Peyer's patch (tissue), 4 donors: Measurements from ENCODE around the gene GPR152. TPM values are rescaled to one million over a fixed set of nuclear protein-coding genes. Genes with fewer than 3 reads are reported as not detected.

Source experiments
- DNase-seq, 3 donors: peaks; one replicate each; pipeline ENCODE4 v3.0.0-alpha.2; 2017 to 2019
- H3K27ac ChIP-seq, 4 donors: fragments of 200-600 bp; sonication (generic); one replicate each; pipeline ENCODE4 v1.5.1; 2016 to 2019
- H3K27me3 ChIP-seq, 2 donors: fragments of 200-600 bp; sonication (generic); one replicate each; pipeline ENCODE4 v1.5.1; 2019
- H3K36me3 ChIP-seq, 3 donors: fragments of 200-600 bp; sonication (generic); one replicate each; pipeline ENCODE4 v1.5.1; 2016 to 2019
- H3K4me1 ChIP-seq, 4 donors: fragments of 200-600 bp; sonication (generic); one replicate each; pipeline ENCODE4 v1.5.1; 2016 to 2019
- H3K4me3 ChIP-seq, 4 donors: fragments of 200-600 bp; sonication (generic); 1 replicate in 3 of 4; 2 replicates in 1 of 4; pipeline ENCODE4 v1.5.1; 2016 to 2019; ENCODE audit warnings: mild to moderate bottlenecking in 1 of 4
- H3K9me3 ChIP-seq, 4 donors: fragments of 200-600 bp; sonication (generic); one replicate each; pipeline ENCODE4 v1.5.1; 2016 to 2019; ENCODE audit warnings: mild to moderate bottlenecking in 1 of 4
- CTCF ChIP-seq, 6 experiments: fragments of 450-650 bp in 4 of 6; fragments of 200-600 bp in 2 of 6; sonication (generic) in 1 of 6; IDR thresholded peaks; one replicate each; pipeline ENCODE4 v1.5.1; 2017 to 2019; ENCODE audit warnings: antibody characterized with exemption in 6 of 6, mild to moderate bottlenecking in 3 of 6, moderate library complexity in 1 of 6
- POLR2A ChIP-seq, 2 donors: fragments of 450-650 bp; IDR thresholded peaks; one replicate each; pipeline ENCODE4 v1.5.1; 2017; ENCODE audit warnings: antibody characterized with exemption in 2 of 2, mild to moderate bottlenecking in 2 of 2, moderate library complexity in 2 of 2
- total RNA-seq, 4 donors: library from RNA; depleted of rRNA; stranded (reverse); fragments of >200 nt; gene quantifications; one replicate each; pipeline ENCODE4 v1.1.0, GENCODE V29; 2016

The GPR152 gene
- total RNA-seq, 4 donors from 2014 or later, result not detected

- no peak for DNase-seq
- no peaks in the 10 kb centered on the region for H3K36me3 ChIP-seq
- peaks cover 0 to 34% (median 28%) of the 10 kb centered on the region in 4 donors for H3K4me1 ChIP-seq
- H3K27ac ChIP-seq, result no peak overlapping the region
- TF ChIP-seq CTCF (IDR thresholded peaks at IDR 0.05) (no peak), POLR2A (IDR thresholded peaks at IDR 0.05) (no peak)
- H3K4me3 ChIP-seq, result no peak overlapping the region
- no peaks in the 10 kb centered on the region for H3K9me3 ChIP-seq
- H3K27me3 ChIP-seq, result no peaks in the 10 kb centered on the region
Measured at GRCh38 chr11:67448220-67448609, 4.3 kb downstream of the GPR152 start.

GRCh38 chr11:67445515-67445914 is 7.0 kb downstream of the GPR152 start:
- Histone ChIP-seq H3K4me3 (no peak overlapping the region), H3K27ac (peak overlapping the region in 3 of 4 donors; percentile 43 to 99 (median 58)), H3K27me3 (no peaks in the 10 kb centered on the region), H3K9me3 (no peaks in the 10 kb centered on the region), H3K36me3 (peaks cover 0 to 15% (median 0%) of the 10 kb centered on the region in 3 donors), H3K4me1 (peaks cover 0 to 50% (median 46%) of the 10 kb centered on the region in 4 donors)
- DNase-seq, result no peak
- TF ChIP-seq POLR2A (IDR thresholded peaks at IDR 0.05), result no peak
- TF ChIP-seq CTCF (IDR thresholded peaks at IDR 0.05), result no peak

- no peaks in the 10 kb centered on the region for H3K27me3 ChIP-seq
- DNase-seq, result no peak
- TF ChIP-seq POLR2A (IDR thresholded peaks at IDR 0.05), result no peak
- no peak for TF ChIP-seq CTCF (IDR thresholded peaks at IDR 0.05)
- H3K27ac ChIP-seq, result peak overlapping the region; percentile 88 to 99 (median 96)
- H3K4me1 ChIP-seq, result peaks cover 0 to 59% (median 51%) of the 10 kb centered on the region in 4 donors
- peaks cover 0 to 43% (median 0%) of the 10 kb centered on the region in 3 donors for H3K36me3 ChIP-seq
- no peaks in the 10 kb centered on the region for H3K9me3 ChIP-seq
- peak overlapping the region; percentile 49 to 95 (median 72) for H3K4me3 ChIP-seq
Measured at GRCh38 chr11:67442504-67443404, 9.8 kb downstream of the GPR152 start.

DNA sequence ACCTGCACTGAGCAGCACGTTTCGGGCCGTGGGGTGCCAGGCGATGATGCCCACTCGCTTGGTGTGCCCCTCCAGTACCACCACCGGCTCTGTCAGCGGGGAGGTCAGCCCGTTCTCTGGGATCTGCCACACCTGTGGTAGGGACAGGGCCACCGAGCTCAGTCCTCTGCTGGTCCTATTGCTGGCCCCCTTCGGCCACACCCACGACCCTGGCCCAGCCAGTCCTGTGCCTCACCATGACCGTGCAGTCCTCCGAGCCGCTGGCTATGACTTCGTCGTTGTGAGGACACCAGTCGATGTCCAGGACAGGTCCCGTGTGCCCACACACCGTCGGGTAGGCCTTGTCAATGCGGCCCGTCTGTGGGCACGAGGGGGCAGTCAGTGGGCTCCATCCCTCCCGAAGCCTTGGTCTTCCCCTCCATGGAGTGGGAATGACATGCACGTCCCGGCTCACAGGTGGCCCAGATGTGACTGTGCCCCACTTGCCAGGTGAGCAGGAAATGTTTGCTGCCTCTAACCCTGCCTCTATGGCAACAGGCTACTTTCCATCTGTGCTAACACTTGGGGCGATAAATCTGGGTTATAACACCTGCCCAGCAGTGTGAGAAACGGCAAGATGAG is 10.7 kb downstream of the GPR152 start:
- H3K27me3 ChIP-seq, result no peaks in the 10 kb centered on the region
- TF ChIP-seq POLR2A (IDR thresholded peaks at IDR 0.05) (no peak), CTCF (IDR thresholded peaks at IDR 0.05) (no peak)
- H3K4me3 ChIP-seq, result peak overlapping the region in 2 of 4 donors; percentile 94 to 95
- H3K4me1 ChIP-seq, result peaks cover 0 to 59% (median 47%) of the 10 kb centered on the region in 4 donors
- DNase-seq, result no peak
- H3K9me3 ChIP-seq, result no peaks in the 10 kb centered on the region
- H3K36me3 ChIP-seq, result peaks cover 0 to 49% (median 0%) of the 10 kb centered on the region in 3 donors
- peak overlapping the region in 3 of 4 donors; percentile 88 to 99 (median 96) for H3K27ac ChIP-seq

DNA sequence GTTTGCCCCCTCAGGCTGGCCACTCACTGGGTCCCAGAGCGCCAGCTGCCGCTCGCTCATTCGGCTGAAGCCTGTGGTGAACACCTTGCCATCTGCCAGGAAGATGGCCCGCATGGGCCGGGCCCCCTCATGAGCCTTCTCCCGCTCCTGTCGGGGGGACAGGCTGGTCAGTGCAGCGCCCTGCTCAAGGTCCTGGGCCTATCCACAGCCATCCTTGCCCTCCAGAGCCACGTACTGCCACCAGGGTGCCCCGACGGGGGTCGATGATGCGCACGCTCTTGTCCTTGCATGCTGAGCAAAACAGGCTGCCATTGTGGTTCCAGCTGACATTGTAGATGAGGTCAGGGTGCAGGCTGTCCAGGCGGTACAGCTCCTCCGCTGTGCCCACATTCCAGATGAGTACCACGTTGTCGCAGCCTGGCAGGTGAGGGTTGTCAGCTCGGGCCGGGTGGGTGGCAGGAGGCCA is 11.4 kb downstream of the GPR152 start:
- H3K27ac ChIP-seq, result peak overlapping the region in 1 of 4 donors; percentile 99
- H3K27me3 ChIP-seq, result no peaks in the 10 kb centered on the region
- no peaks in the 10 kb centered on the region for H3K9me3 ChIP-seq
- DNase-seq, result no peak
- H3K4me3 ChIP-seq, result no peak overlapping the region
- peaks cover 0 to 50% (median 0%) of the 10 kb centered on the region in 3 donors for H3K36me3 ChIP-seq
- TF ChIP-seq POLR2A (IDR thresholded peaks at IDR 0.05) (no peak), CTCF (IDR thresholded peaks at IDR 0.05) (no peak)
- H3K4me1 ChIP-seq, result peaks cover 0 to 62% (median 45%) of the 10 kb centered on the region in 4 donors
